HG02623 (cell line): ENCODE data around the gene GOLM1.

Experiments used
- ATAC-seq: cut with Tn5 transposase; IDR thresholded peaks from one replicate; pipeline ENCODE4 v1.9.1; 2021; ENCODE audit warnings: moderate library complexity; ENCODE audit not compliant: unreplicated experiment

GOLM1 gene

DNA sequence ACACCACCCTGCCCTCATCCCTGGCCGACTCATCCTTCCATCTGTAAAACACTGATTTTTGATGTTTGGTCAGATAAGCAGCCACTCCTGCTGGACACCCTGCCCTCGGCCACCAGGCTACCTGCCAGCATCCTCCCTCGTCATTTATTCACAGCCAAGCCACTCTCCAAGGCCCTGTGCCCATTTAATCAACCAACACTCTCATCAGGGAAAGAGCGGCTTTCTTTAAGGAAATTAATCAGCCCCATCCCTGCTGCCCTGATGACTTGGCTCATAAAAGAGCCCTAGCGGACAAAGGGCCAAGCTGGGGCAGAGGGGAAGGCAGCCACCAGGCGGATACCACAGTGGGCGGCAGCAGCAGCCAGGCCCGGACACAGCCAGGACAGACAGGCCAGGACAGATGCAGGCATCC lies 52.4 kb downstream of the GOLM1 start:
- ATAC-seq = no peak

GRCh38 chr9:86046071-86046636 lies 53.2 kb downstream of the GOLM1 start:
- no peak for ATAC-seq

DNA sequence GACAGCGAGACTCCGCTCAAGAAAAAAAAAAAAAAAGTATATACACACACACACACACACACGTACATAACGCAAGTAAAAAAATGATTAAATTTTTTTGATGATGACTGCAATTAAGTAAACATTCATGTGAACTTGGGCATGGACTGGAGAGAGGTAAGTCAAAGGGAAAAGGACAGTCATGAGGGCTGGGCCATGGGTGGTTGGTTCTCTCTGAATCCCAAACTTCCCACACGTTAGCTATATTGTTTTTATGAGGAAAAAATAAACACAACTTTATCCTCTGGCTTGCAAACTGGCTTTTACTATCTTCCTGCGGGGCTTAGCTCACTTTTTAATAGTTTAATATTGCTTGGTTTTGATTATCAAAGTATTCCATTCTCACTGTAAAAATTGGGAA lies 53.7 kb downstream of the GOLM1 start:
- no peak for ATAC-seq

DNA sequence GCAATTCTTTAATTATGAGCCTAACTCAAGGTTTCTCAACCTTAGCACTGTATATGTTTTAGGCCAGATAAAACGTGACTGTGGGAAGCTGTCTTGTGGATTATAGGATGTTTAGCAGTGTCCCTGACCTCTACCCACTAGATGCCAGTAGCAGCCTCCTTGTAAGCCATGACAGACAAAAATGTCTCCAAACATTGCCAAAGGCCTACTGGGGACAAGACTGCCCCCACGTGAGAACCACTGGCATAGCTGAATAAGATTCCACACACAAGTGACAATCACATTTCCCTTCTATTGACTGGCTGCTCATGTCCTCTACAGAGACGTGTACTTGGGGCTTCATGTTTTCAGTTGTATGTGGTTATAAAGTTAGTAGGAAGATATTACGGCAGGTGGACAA lies 55.4 kb downstream of the GOLM1 start:
- no peak for ATAC-seq

- no peak for ATAC-seq
Observed at GRCh38 chr9:86043586-86043985, 55.8 kb downstream of the GOLM1 start.

DNA sequence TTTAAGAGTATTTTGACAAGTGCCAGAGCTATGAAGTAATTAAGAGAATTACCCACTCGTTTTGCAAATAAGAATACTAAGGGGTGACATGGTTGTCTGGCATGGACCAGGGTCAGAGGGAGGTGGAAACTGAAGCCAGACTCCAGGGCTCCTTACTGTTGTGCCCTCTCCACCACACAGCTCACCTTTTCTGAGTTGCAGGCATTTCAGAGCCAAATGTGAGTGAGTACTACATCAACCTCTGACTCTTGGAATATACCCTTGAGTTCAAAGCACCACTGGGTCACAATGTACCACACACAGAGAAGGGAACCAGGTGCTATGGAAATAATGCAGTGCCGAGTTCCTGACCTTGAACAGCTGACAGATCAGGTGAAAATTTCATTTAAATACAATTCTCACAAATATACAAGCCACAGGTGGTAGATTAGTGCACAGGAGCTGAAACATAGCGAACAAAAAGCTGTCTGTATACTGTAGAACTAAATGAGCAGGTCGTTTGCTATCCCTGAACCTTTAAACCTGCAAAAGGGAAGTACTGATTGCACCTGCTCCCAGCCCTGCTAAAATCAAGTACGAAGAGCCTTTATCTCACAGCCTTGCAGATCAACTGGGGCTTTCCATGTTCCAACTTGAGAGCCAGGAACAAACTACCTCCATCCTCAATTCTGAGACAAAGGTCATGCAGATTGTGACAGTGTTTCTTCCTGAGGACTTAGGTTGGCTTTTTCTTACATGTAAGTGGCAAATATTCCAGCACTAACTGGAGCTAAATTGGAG lies 57.0 kb downstream of the GOLM1 start:
- ATAC-seq = no peak

DNA sequence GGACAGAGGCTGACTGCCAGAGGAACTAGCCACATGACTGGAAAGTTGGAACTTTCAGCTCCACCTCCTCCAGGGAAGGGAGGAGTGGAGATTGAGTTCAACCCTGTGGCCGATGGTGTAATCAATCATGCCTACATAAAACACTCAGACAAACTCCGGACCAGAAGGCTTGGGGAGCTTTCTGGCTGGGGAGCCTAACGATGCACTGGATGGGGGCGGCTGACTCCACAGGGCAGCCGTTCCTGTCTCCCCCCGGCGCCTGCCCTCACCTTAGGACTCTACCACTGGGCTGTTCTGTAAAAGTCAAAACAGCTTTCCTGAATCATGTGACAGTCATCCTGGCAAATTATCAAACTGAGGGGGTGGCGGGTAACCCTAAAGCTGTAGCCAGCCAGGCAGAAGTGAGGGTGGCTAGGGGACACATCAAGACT lies 58.0 kb downstream of the GOLM1 start:
- ATAC-seq = no peak

GRCh38 chr9:86040861-86041155 lies 58.5 kb downstream of the GOLM1 start:
- ATAC-seq = no peak

DNA sequence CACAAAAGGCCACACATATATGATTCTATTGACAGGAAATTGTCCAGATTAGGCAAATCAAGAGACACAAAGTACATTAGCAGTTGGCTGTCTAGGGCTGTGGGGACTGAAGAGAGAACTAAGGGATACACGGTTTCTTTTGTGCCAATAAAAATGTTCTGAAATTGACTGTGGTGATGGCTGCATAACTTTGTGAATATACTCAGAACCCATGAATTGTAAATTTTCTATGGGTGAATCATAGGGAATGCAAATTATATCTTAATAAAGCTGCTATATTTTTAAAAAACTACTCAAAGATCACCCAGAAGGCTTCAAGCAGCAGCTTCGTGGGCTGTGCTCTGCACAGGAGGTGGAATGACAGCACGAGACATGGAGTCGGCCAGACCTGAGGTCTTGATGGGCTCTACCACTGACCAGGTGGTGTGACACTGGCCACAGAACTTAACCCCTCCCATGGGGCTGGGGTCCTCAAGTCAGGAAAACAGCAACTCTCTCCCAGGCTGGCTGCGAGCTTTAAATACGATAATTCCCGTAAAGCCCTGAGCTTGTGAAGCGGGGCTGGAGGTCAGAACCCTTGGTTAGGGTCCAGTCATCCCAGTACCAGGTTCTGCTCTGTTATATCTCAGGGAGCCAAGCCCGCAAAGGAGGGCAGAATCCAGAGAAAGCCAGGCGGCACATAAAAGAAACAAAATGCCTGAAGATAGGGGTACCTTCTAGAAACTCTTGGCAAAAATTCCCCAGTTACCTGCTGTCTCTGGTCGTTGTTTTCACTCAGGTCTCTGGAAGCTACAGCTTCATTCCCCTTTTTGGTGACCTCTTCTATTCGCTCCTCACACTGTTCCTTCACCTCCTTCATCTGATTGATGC lies 59.1 kb downstream of the GOLM1 start:
- no peak for ATAC-seq

- no peak for ATAC-seq
Observed at GRCh38 chr9:86036555-86036954, 62.8 kb downstream of the GOLM1 start.

DNA sequence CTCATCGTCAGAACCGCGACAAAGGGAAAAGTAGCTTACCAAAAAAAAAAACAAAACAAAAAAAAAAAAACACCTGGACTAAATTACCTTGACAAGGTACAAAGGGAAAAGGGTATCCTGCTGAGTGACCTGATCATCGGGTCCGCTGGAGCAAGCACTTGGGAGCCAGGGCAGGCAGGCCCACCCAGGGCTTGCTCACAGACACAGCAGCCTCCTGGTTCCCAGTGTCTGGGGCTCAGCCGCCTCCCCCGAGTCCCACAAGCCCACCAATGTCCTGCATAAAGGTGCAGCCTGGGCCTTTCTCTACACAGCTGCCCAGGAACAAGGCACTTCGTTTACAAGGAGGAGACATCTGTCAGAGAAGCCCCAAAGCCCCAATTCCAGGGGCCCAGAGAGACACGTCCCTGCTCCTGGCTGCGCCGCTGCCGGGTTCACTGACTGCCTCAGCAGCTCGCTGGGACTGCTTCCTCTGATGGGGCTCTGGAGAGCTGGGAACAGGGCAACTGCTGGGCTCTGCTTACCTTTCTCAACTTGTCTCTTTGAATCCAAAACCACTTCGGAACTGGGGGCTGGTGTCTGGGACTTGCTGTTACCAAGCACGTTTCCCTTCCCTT lies 63.4 kb downstream of the GOLM1 start:
- ATAC-seq = no peak

DNA sequence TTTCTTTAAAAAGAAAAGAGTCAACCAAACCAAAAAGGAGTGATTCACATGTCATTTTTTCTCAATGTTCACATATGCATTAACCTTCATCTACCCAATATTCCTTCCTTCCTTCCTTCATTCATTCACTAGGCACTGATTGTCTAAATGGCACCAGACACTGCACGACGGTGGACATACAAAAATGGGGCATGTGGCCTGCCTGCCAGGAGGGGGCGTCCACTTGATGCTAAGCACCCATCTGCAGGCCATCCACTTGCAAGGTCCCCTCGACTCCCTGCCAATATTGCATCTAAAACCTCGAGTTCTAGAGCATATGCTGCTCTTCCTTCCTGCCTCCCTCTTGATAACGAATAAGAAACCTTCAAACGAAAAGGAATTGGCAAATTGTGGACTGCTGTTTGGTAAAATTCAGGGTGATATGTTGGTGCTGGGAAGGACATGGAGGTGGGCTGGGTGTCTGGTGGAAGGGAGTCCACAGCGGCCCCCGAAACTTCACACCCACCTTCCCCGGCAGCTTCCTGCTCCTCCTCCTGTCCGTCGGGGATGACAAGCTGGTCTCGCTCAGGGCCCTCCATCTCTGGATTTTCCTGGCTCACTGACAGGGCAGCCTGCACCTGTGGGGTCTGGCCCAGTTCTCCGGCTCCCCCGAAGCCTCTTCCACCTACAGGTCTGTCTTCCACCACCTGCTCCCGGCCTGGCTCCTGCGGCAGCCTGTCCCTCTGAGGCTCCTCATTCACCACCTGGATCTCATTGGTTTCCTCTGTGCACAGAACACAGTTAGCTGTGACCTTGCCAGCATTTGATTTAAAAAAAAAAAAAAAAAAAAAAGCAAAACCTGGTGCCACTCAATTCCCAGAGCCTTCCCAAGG lies 64.3 kb downstream of the GOLM1 start:
- ATAC-seq = no peak

DNA sequence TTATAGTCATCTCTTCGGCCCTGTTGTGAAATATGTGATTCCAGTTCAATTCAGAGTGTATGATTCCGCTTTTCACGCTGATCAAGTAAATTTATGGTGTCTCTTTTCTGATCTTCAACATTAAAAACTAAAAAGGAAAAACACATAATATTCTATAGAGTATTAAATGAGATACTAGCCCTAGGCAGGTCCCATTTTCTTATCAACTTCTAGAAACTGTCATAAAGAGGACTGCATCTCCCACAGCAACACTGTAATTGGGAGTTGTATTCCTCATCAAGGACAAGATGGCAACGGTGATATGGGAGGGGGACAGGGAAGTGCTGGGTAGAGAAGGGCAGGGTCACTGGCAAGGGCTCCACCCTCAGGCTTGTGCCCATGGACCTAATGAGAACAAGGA lies 71.6 kb downstream of the GOLM1 start:
- no peak for ATAC-seq

- no peak for ATAC-seq
Observed at GRCh38 chr9:86022687-86023266, 76.6 kb downstream of the GOLM1 start.

DNA sequence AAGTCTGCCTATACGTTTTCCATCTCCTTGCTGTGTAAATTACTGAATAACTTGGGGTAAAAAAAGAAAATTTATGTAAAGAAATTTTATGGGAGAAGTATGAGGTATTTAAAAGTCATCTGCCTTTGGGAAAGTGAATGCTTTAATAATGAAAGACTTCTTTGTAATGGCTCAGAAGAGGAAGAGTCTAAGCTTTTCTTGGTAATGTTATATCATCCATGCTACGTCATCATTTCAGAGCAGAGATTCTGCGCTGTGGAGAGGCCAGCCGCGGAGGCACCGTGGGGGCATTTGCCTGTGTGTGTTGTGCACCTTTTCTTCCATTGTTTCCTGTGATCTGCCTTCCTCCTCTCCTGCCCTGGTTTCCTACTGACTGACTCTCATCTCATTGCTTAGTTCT lies 78.2 kb downstream of the GOLM1 start:
- ATAC-seq = no peak

DNA sequence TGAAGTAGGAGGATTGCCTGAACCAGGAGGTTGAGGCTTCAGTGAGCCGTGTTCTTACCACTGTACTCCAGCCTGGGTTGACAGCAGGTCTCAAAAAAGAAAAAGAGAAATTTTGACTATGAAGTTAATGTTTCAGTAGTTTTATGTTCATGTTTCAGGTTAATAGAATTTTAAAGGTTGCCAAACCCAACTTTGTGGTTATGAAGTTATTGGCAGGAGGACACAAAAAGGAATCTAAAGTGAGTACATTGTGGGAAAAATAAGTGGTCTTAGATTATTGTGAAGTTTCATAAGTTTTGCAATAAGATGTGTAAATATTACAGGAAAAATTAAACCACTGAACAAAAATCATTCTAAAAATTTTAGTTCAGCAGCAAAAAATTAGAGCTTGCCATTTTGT lies 78.6 kb downstream of the GOLM1 start:
- ATAC-seq = no peak

DNA sequence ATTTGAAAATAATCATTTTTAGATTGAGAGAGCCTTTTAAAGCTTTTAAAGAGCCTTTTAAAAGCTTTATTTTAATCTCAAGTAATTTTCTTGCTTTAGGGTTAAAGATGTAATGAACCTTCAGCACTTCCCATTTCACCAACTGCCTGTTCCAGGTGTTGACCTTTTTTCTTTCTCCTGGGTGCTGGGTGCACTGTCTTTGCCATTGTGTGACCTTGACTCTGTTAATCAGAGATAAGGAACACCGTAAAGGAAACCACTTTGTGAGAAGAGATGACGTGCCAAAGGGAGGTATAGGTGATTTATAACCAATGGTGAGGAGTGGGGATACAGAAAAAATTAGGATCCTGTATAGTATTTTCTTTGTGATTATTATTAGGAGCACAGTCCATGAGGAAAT lies 90.2 kb downstream of the GOLM1 start:
- ATAC-seq = no peak

- ATAC-seq = no peak
Observed at GRCh38 chr9:86005253-86005775, 94.0 kb downstream of the GOLM1 start.

GRCh38 chr9:85995599-85995998 lies 103.8 kb downstream of the GOLM1 start:
- ATAC-seq = no peak

- no peak for ATAC-seq
Observed at GRCh38 chr9:85995097-85995496, 104.3 kb downstream of the GOLM1 start.
